CD4-positive, alpha-beta memory T cell (primary cell): ENCODE data around the gene PIP4K2A. TPM values are rescaled to one million over a fixed set of nuclear protein-coding genes. Genes with fewer than 3 reads are reported as not detected.
A peak's percentile ranks its signal among the peaks of the same experiment; 100 is the strongest.

ENCODE experiments used
- CTCF ChIA-PET: fragments of 350-600 bp; sonication (Branson Sonifier 250); formaldehyde crosslinking; loops from one replicate; lab custom pipeline; 2021; ENCODE audit warnings: inconsistent platforms; ENCODE audit not compliant: partially characterized antibody; lab: Charles Lee
- POLR2A ChIA-PET: fragments of 350-600 bp; sonication (Branson Sonifier 250); formaldehyde crosslinking; loops from one replicate; lab custom pipeline; 2021; ENCODE audit not compliant: partially characterized antibody; lab: Charles Lee
- DNase-seq, 5 donors: peaks; one replicate each; pipeline versions ENCODE4 v3.0.0 to v3.0.0-alpha.2; 2020 to 2022; ENCODE audit warnings: mixed read lengths in 1 of 5
- H3K27ac ChIP-seq: one replicate; pipeline ENCODE4 v1.7.0; 2013; ENCODE audit warnings: low read depth, low read length
- H3K27me3 ChIP-seq: 2 replicates; pipeline ENCODE4 v1.7.0; 2013; ENCODE audit warnings: mild to moderate bottlenecking, low read length, moderate library complexity; ENCODE audit not compliant: insufficient read depth
- H3K36me3 ChIP-seq: 2 replicates; pipeline ENCODE4 v1.7.0; 2013; ENCODE audit warnings: mild to moderate bottlenecking, low read length, moderate library complexity; ENCODE audit not compliant: insufficient read depth
- H3K4me1 ChIP-seq: 2 replicates; pipeline ENCODE4 v1.7.0; 2013; ENCODE audit warnings: mild to moderate bottlenecking, low read length, moderate library complexity; ENCODE audit not compliant: insufficient read depth
- H3K4me3 ChIP-seq, 2 donors: one replicate each; pipeline ENCODE4 v1.7.0; 2013; ENCODE audit warnings: low read length in 2 of 2, mild to moderate bottlenecking in 1 of 2
- H3K9me3 ChIP-seq, 2 donors: one replicate each; pipeline ENCODE4 v1.7.0; 2013; ENCODE audit warnings: low read length in 2 of 2, control low read depth in 1 of 2; ENCODE audit not compliant: control insufficient read depth in 1 of 2
- H3K27ac Mint-ChIP-seq, 7 donors: one replicate each; pipeline ENCODE4 v1.8.0; 2020 to 2021; ENCODE audit warnings: mixed read lengths in 7 of 7, mild to moderate bottlenecking in 6 of 7, inconsistent platforms in 3 of 7, moderate library complexity in 3 of 7
- H3K27me3 Mint-ChIP-seq, 2 donors: one replicate each; pipeline ENCODE4 v1.8.0; 2020 to 2021; ENCODE audit warnings: mixed read lengths in 2 of 2
- H3K36me3 Mint-ChIP-seq, 2 donors: one replicate each; pipeline ENCODE4 v1.8.0; 2020 to 2021; ENCODE audit warnings: mixed read lengths in 2 of 2, inconsistent platforms in 1 of 2, mild to moderate bottlenecking in 1 of 2
- H3K4me1 Mint-ChIP-seq, 4 donors: one replicate each; pipeline ENCODE4 v1.8.0; 2020 to 2021; ENCODE audit warnings: mixed read lengths in 4 of 4, mild to moderate bottlenecking in 1 of 4
- H3K4me3 Mint-ChIP-seq, 8 donors: one replicate each; pipeline ENCODE4 v1.8.0; 2020 to 2021; ENCODE audit warnings: mixed read lengths in 8 of 8, mild to moderate bottlenecking in 7 of 8, moderate library complexity in 6 of 8, inconsistent platforms in 3 of 8
- H3K9me3 Mint-ChIP-seq, 8 donors: one replicate each; pipeline ENCODE4 v1.8.0; 2020 to 2021; ENCODE audit warnings: mixed read lengths in 8 of 8, mild to moderate bottlenecking in 5 of 8, inconsistent platforms in 3 of 8, moderate library complexity in 1 of 8
- intact Hi-C: fragments of 100-400 bp; cut with micrococcal nuclease; formaldehyde crosslinking; loops from one replicate; pipeline ENCODE4 v1.15.1; 2023
- polyA plus RNA-seq, 2 donors: library from polyadenylated mRNA; unstranded; fragments of 300-500 nt; fragmentation: Illumina TruSeq; gene quantifications; one replicate each; pipeline ENCODE4 v1.2.3, GENCODE V29; 2021
- total RNA-seq, 2 experiments: library from RNA; stranded (reverse); gene quantifications; one replicate each; pipeline ENCODE4 v1.2.3, GENCODE V29; 2021

Gene PIP4K2A
- total and polyA plus RNA-seq, 4 experiments from 2014 or later, result 33.4 to 179 (median 129) TPM

- ChIA-PET CTCF (interaction anchor here (1.7 to 2.4 kb wide), 3 partner anchors 13 to 17 kb away, joined by 4 to 8 read pairs (median 5); no protein-coding TSS in a partner anchor), POLR2A (interaction anchor here (1.2 to 30.6 kb wide), 5 partner anchors 20 to 64 kb away, joined by 3 to 895 read pairs (median 13); no protein-coding TSS in a partner anchor)
- Mint-ChIP-seq H3K4me1 (peaks cover 78 to 97% (median 93%) of the 10 kb centered on the region in 4 donors), H3K9me3 (peaks cover 0 to 3% (median 0%) of the 10 kb centered on the region in 8 donors), H3K27ac (peak overlapping the region; percentile 33 to 99 (median 95)), H3K4me3 (peak overlapping the region in 4 of 8 donors; percentile 13 to 86 (median 49)), H3K27me3 (no peaks in the 10 kb centered on the region), H3K36me3 (peaks cover 16 to 19% of the 10 kb centered on the region in 2 donors)
- H3K27ac ChIP-seq, result peak overlapping the region; percentile 36
- DNase-seq, result no peak
- H3K4me3 ChIP-seq, result no peak overlapping the region
- no peaks in the 10 kb centered on the region for H3K27me3 ChIP-seq
- no peaks in the 10 kb centered on the region for H3K9me3 ChIP-seq
- no peaks in the 10 kb centered on the region for H3K36me3 ChIP-seq
- intact Hi-C loops, result no loop called here
- peaks cover 100% of the 10 kb centered on the region for H3K4me1 ChIP-seq
Observed at GRCh38 chr10:22633106-22633505, 81.3 kb downstream of the PIP4K2A start.

GRCh38 chr10:22631646-22632278 is 82.6 kb downstream of the PIP4K2A start:
- POLR2A ChIA-PET, result interaction anchor here (0.7 to 30.6 kb wide), 11 partner anchors 8 to 629 kb away, joined by 3 to 895 read pairs (median 6); partner anchors contain the start of genes DNAJC1 and PIP4K2A
- H3K36me3 Mint-ChIP-seq, result peaks cover 10 to 12% of the 10 kb centered on the region in 2 donors
- H3K4me1 Mint-ChIP-seq, result peaks cover 82 to 97% (median 93%) of the 10 kb centered on the region in 4 donors
- peaks cover 0 to 3% (median 0%) of the 10 kb centered on the region in 8 donors for H3K9me3 Mint-ChIP-seq
- Histone ChIP-seq H3K27ac (peak overlapping the region; percentile 64), H3K9me3 (no peaks in the 10 kb centered on the region), H3K4me3 (peak overlapping the region in 1 of 2 donors; percentile 6), H3K4me1 (peaks cover 99% of the 10 kb centered on the region), H3K27me3 (no peaks in the 10 kb centered on the region), H3K36me3 (no peaks in the 10 kb centered on the region)
- DNase-seq, result no peak
- H3K27me3 Mint-ChIP-seq, result no peaks in the 10 kb centered on the region
- peak overlapping the region; percentile 87 to 99 (median 96) for H3K27ac Mint-ChIP-seq
- CTCF ChIA-PET, result interaction anchor here (0.7 to 3.9 kb wide), 15 partner anchors 9 to 81 kb away, joined by 3 to 15 read pairs (median 4); no protein-coding TSS in a partner anchor
- peak overlapping the region; percentile 60 to 86 (median 78) for H3K4me3 Mint-ChIP-seq
- intact Hi-C loops, result no loop called here

GRCh38 chr10:22631185-22631584 is 83.2 kb downstream of the PIP4K2A start:
- Histone ChIP-seq H3K27me3 (no peaks in the 10 kb centered on the region), H3K4me1 (peaks cover 99% of the 10 kb centered on the region), H3K9me3 (no peaks in the 10 kb centered on the region), H3K36me3 (no peaks in the 10 kb centered on the region), H3K4me3 (peak overlapping the region in 1 of 2 donors; percentile 38), H3K27ac (peak overlapping the region; percentile 64)
- intact Hi-C loops, result no loop called here
- Mint-ChIP-seq H3K27ac (peak overlapping the region; percentile 87 to 99 (median 96)), H3K9me3 (peaks cover 0 to 3% (median 0%) of the 10 kb centered on the region in 8 donors), H3K36me3 (peaks cover 8 to 12% of the 10 kb centered on the region in 2 donors), H3K4me1 (peaks cover 82 to 97% (median 92%) of the 10 kb centered on the region in 4 donors), H3K27me3 (no peaks in the 10 kb centered on the region), H3K4me3 (peak overlapping the region; percentile 78 to 86 (median 80))
- DNase-seq, result no peak
- CTCF ChIA-PET, result interaction anchor here (1.0 to 3.9 kb wide), 11 partner anchors 8 to 26 kb away, joined by 3 to 15 read pairs (median 5); no protein-coding TSS in a partner anchor
- POLR2A ChIA-PET, result interaction anchor here (0.8 to 30.6 kb wide), 10 partner anchors 18 to 628 kb away, joined by 3 to 895 read pairs (median 11); partner anchors contain the start of gene PIP4K2A

- peaks cover 3 to 8% of the 10 kb centered on the region in 2 donors for H3K36me3 Mint-ChIP-seq
- peak; percentile 66 to 86 (median 68) for DNase-seq
- POLR2A ChIA-PET, result interaction anchor here (0.5 to 30.6 kb wide), 16 partner anchors 17 to 627 kb away, joined by 3 to 895 read pairs (median 3); partner anchors contain the start of gene PIP4K2A
Observed at GRCh38 chr10:22630234-22631174, 83.9 kb downstream of the PIP4K2A start.

GRCh38 chr10:22629852-22630233 is 84.5 kb downstream of the PIP4K2A start:
- Histone ChIP-seq H3K9me3 (no peaks in the 10 kb centered on the region), H3K36me3 (no peaks in the 10 kb centered on the region), H3K4me3 (peak overlapping the region; percentile 8 to 38), H3K27ac (peak overlapping the region; percentile 64), H3K4me1 (peaks cover 99% of the 10 kb centered on the region), H3K27me3 (no peaks in the 10 kb centered on the region)
- Mint-ChIP-seq H3K27ac (peak overlapping the region; percentile 87 to 99 (median 96)), H3K27me3 (no peaks in the 10 kb centered on the region), H3K4me3 (peak overlapping the region; percentile 78 to 86 (median 80)), H3K9me3 (no peaks in the 10 kb centered on the region), H3K4me1 (peaks cover 81 to 98% (median 92%) of the 10 kb centered on the region in 4 donors), H3K36me3 (peaks cover 0 to 2% of the 10 kb centered on the region in 2 donors)
- peak in 1 of 5 donors; percentile 26 for DNase-seq
- ChIA-PET CTCF (interaction anchor here (0.8 to 3.9 kb wide), 14 partner anchors 11 to 90 kb away, joined by 3 to 15 read pairs (median 4); no protein-coding TSS in a partner anchor), POLR2A (interaction anchor here (0.5 to 30.6 kb wide), 12 partner anchors 17 to 627 kb away, joined by 3 to 895 read pairs (median 6); partner anchors contain the start of gene PIP4K2A)
- intact Hi-C loops, result loop anchor here (1.0 to 2.0 kb wide), 5 partner anchors 13 to 36 kb away; no protein-coding TSS in a partner anchor

More at GRCh38 chr10:22630234-22631174, 83.9 kb downstream of the PIP4K2A start:
- Mint-ChIP-seq H3K9me3 (no peaks in the 10 kb centered on the region), H3K27me3 (no peaks in the 10 kb centered on the region), H3K4me1 (peaks cover 82 to 98% (median 94%) of the 10 kb centered on the region in 4 donors), H3K4me3 (peak overlapping the region; percentile 78 to 86 (median 80)), H3K27ac (peak overlapping the region; percentile 87 to 99 (median 96))
- peak overlapping the region; percentile 8 to 38 for H3K4me3 ChIP-seq
- H3K27me3 ChIP-seq, result no peaks in the 10 kb centered on the region
- CTCF ChIA-PET, result interaction anchor here (0.8 to 3.9 kb wide), 16 partner anchors 7 to 89 kb away, joined by 3 to 15 read pairs (median 4); no protein-coding TSS in a partner anchor
- H3K4me1 ChIP-seq, result peaks cover 99% of the 10 kb centered on the region
- no peaks in the 10 kb centered on the region for H3K36me3 ChIP-seq
- no peaks in the 10 kb centered on the region for H3K9me3 ChIP-seq
- H3K27ac ChIP-seq, result peak overlapping the region; percentile 64
- intact Hi-C loops, result loop anchor here (1.0 kb wide), 4 partner anchors 13 to 36 kb away; no protein-coding TSS in a partner anchor

- intact Hi-C loops, result loop anchor here (2.0 kb wide), 1 partner anchor 20 kb away; no protein-coding TSS in a partner anchor
- peak overlapping the region; percentile 82 to 97 (median 92) for H3K27ac Mint-ChIP-seq
Observed at GRCh38 chr10:22629126-22629525, 85.3 kb downstream of the PIP4K2A start.

More at GRCh38 chr10:22629126-22629525, 85.3 kb downstream of the PIP4K2A start:
- Mint-ChIP-seq H3K4me1 (peaks cover 79 to 98% (median 91%) of the 10 kb centered on the region in 4 donors), H3K9me3 (no peaks in the 10 kb centered on the region), H3K4me3 (peak overlapping the region in 7 of 8 donors; percentile 57 to 89 (median 66)), H3K27me3 (no peaks in the 10 kb centered on the region), H3K36me3 (no peaks in the 10 kb centered on the region)
- no peak for DNase-seq
- no peaks in the 10 kb centered on the region for H3K27me3 ChIP-seq
- ChIA-PET CTCF (interaction anchor here (0.8 to 3.9 kb wide), 12 partner anchors 11 to 91 kb away, joined by 3 to 15 read pairs (median 4); no protein-coding TSS in a partner anchor), POLR2A (interaction anchor here (0.8 to 30.6 kb wide), 7 partner anchors 16 to 192 kb away, joined by 3 to 895 read pairs (median 16); partner anchors contain the start of gene PIP4K2A)
- no peak overlapping the region for H3K4me3 ChIP-seq
- no peaks in the 10 kb centered on the region for H3K36me3 ChIP-seq
- no peaks in the 10 kb centered on the region for H3K9me3 ChIP-seq
- peak overlapping the region; percentile 64 for H3K27ac ChIP-seq
- H3K4me1 ChIP-seq, result peaks cover 99% of the 10 kb centered on the region
